ENCODE data around the gene PNPLA8.
"Not testable (repeated sequence)": the region's sequence is repeated elsewhere in the genome, so short reads cannot be mapped to it uniquely, and the experiment has no call there.

GRCh38 chr7:108538236-108538635 lies 12.3 kb upstream of the PNPLA8 start:
- peak; percentile 49 for TF ChIP-seq POLR2A (IDR thresholded peaks at IDR 0.05; ENCODE audit: low read length)
- not testable (repeated sequence) for TF ChIP-seq GATA1 (IDR thresholded peaks at IDR 0.05; ENCODE audit: low read depth, low read length)

All from erythroblast (primary cell).